H9 (cell line): ENCODE measurements around the gene AP1B1. TPM values are rescaled to one million over a fixed set of nuclear protein-coding genes. Genes with fewer than 3 reads are reported as not detected.

ENCODE experiments used
- DNase-seq: peaks from one replicate; pipeline ENCODE4 v3.0.0-alpha.2; 2017
- H2AFZ ChIP-seq: one replicate; pipeline ENCODE4 v1.6.1; 2013; ENCODE audit warnings: mild to moderate bottlenecking, low read length, control low read depth, moderate library complexity
- H2AK5ac ChIP-seq: 2 replicates; pipeline ENCODE4 v1.6.1; 2013; ENCODE audit warnings: low read length, control low read depth, mixed read lengths; ENCODE audit not compliant: insufficient read length
- H2BK120ac ChIP-seq: one replicate; pipeline ENCODE4 v1.6.1; 2013; ENCODE audit warnings: low read depth, mild to moderate bottlenecking, low read length, control low read depth, inconsistent platforms; ENCODE audit not compliant: poor library complexity, severe bottlenecking
- H2BK12ac ChIP-seq: 2 replicates; pipeline ENCODE4 v1.6.1; 2013; ENCODE audit warnings: low read length, control low read depth, mixed read lengths, low read depth; ENCODE audit not compliant: insufficient read length
- H2BK15ac ChIP-seq: 2 replicates; pipeline ENCODE4 v1.6.1; 2013; ENCODE audit warnings: low read depth, low read length, control low read depth
- H2BK20ac ChIP-seq: one replicate; pipeline ENCODE4 v1.6.1; 2013; ENCODE audit warnings: low read depth, mild to moderate bottlenecking, low read length, control low read depth, inconsistent platforms; ENCODE audit not compliant: poor library complexity, severe bottlenecking
- H2BK5ac ChIP-seq: 2 replicates; pipeline ENCODE4 v1.6.1; 2013; ENCODE audit warnings: low read length, control low read depth, mixed read lengths; ENCODE audit not compliant: insufficient read length
- H3K14ac ChIP-seq: 2 replicates; pipeline ENCODE4 v1.6.1; 2013; ENCODE audit warnings: low read length, control low read depth; ENCODE audit not compliant: insufficient read depth
- H3K18ac ChIP-seq: 2 replicates; pipeline ENCODE4 v1.6.1; 2013; ENCODE audit warnings: low read depth, mild to moderate bottlenecking, mixed read lengths, low read length, control low read depth; ENCODE audit not compliant: insufficient read length
- H3K23ac ChIP-seq: 2 replicates; pipeline ENCODE4 v1.6.1; 2013; ENCODE audit warnings: low read length, control low read depth, mixed read lengths, low read depth; ENCODE audit not compliant: insufficient read length
- H3K23me2 ChIP-seq: 2 replicates; pipeline ENCODE4 v1.6.1; 2013; ENCODE audit warnings: low read depth, mild to moderate bottlenecking, mixed read lengths, low read length, control low read depth; ENCODE audit not compliant: insufficient read length, poor library complexity, severe bottlenecking
- H3K27ac ChIP-seq: 2 replicates; pipeline ENCODE4 v1.5.1; 2013; ENCODE audit warnings: low read length, control low read depth, mixed read lengths, low read depth; ENCODE audit not compliant: insufficient read length
- H3K27me3 ChIP-seq: 2 replicates; pipeline ENCODE4 v1.6.1; 2013; ENCODE audit warnings: low read length, control low read depth, inconsistent platforms; ENCODE audit not compliant: insufficient read depth
- H3K4ac ChIP-seq: 2 replicates; pipeline ENCODE4 v1.6.1; 2013; ENCODE audit warnings: low read depth, mild to moderate bottlenecking, control low read depth, inconsistent platforms, low read length, moderate library complexity
- H3K4me1 ChIP-seq: 2 replicates; pipeline ENCODE4 v1.6.1; 2013; ENCODE audit warnings: low read length, control low read depth, inconsistent platforms; ENCODE audit not compliant: insufficient read depth
- H3K4me2 ChIP-seq: 2 replicates; pipeline ENCODE4 v1.6.1; 2013; ENCODE audit warnings: low read length, control low read depth, mixed read lengths; ENCODE audit not compliant: insufficient read length, insufficient read depth
- H3K56ac ChIP-seq: 2 replicates; pipeline ENCODE4 v1.6.1; 2013; ENCODE audit warnings: low read depth, mild to moderate bottlenecking, mixed read lengths, low read length, control low read depth; ENCODE audit not compliant: insufficient read length
- H3K79me1 ChIP-seq: 2 replicates; pipeline ENCODE4 v1.6.1; 2013; ENCODE audit warnings: low read depth, mild to moderate bottlenecking, moderate library complexity, low read length, control low read depth, inconsistent platforms; ENCODE audit not compliant: insufficient read depth, poor library complexity, severe bottlenecking
- H3K79me2 ChIP-seq: 2 replicates; pipeline ENCODE4 v1.6.1; 2013; ENCODE audit warnings: low read length, control low read depth, inconsistent platforms; ENCODE audit not compliant: insufficient read depth
- H3K9ac ChIP-seq: 2 replicates; pipeline ENCODE4 v1.6.1; 2013; ENCODE audit warnings: low read length, control low read depth, mixed read lengths; ENCODE audit not compliant: insufficient read length; ENCODE audit errors: extremely low read depth
- H3K9me3 ChIP-seq: one replicate; pipeline ENCODE4 v1.6.1; 2013; ENCODE audit warnings: low read depth, low read length, inconsistent platforms; ENCODE audit not compliant: control insufficient read depth
- H3T11ph ChIP-seq: one replicate; pipeline ENCODE4 v1.6.1; 2013; ENCODE audit warnings: mild to moderate bottlenecking, low read length, control low read depth, inconsistent platforms
- H4K20me1 ChIP-seq: one replicate; pipeline ENCODE4 v1.6.1; 2013; ENCODE audit not compliant: control insufficient read depth, insufficient read length, insufficient read depth
- H4K5ac ChIP-seq: 2 replicates; pipeline ENCODE4 v1.6.1; 2013; ENCODE audit warnings: low read depth, mild to moderate bottlenecking, mixed read lengths, low read length, control low read depth; ENCODE audit not compliant: insufficient read length
- H4K8ac ChIP-seq: replicated peaks from 2 replicates; pipeline ENCODE4 v1.6.1; 2013; ENCODE audit warnings: low read length, control low read depth, mixed read lengths, low read depth; ENCODE audit not compliant: insufficient read length
- H4K91ac ChIP-seq: 2 replicates; pipeline ENCODE4 v1.6.1; 2013; ENCODE audit warnings: low read depth, mild to moderate bottlenecking, moderate library complexity, mixed read lengths, low read length, control low read depth; ENCODE audit not compliant: insufficient read length
- H3K27ac Mint-ChIP-seq, 3 experiments: 2 replicates in 2 of 3; 3 replicates in 1 of 3; pipeline ENCODE4 v1.8.0; 2020 to 2021; ENCODE audit warnings: mixed read lengths in 3 of 3, mild to moderate bottlenecking in 1 of 3, moderate library complexity in 1 of 3
- H3K27me3 Mint-ChIP-seq: 2 replicates; pipeline ENCODE4 v1.8.0; 2021; ENCODE audit warnings: low read depth, mild to moderate bottlenecking, moderate library complexity, mixed read lengths
- H3K36me3 Mint-ChIP-seq, 3 experiments: 2 replicates in 2 of 3; 3 replicates in 1 of 3; pipeline ENCODE4 v1.8.0; 2020 to 2021; ENCODE audit warnings: low read depth in 3 of 3, mixed read lengths in 3 of 3; ENCODE audit not compliant: insufficient read depth in 1 of 3
- H3K4me1 Mint-ChIP-seq, 2 experiments: 2 replicates each; pipeline ENCODE4 v1.8.0; 2020; ENCODE audit warnings: mixed read lengths in 2 of 2
- H3K4me3 Mint-ChIP-seq, 2 experiments: 2 replicates in 1 of 2; 3 replicates in 1 of 2; pipeline ENCODE4 v1.8.0; 2020 to 2021; ENCODE audit warnings: mild to moderate bottlenecking in 2 of 2, mixed read lengths in 2 of 2, moderate library complexity in 1 of 2
- H3K9me3 Mint-ChIP-seq, 2 experiments: 2 replicates in 1 of 2; 3 replicates in 1 of 2; pipeline ENCODE4 v1.8.0; 2020; ENCODE audit warnings: mild to moderate bottlenecking in 2 of 2, mixed read lengths in 2 of 2, moderate library complexity in 1 of 2
- CTCF ChIP-seq: fragments of 200-600 bp; sonication (generic); conservative IDR thresholded peaks from 3 replicates; pipeline ENCODE4 v1.8.0; 2021; ENCODE audit warnings: antibody characterized with exemption, mild to moderate bottlenecking
- total RNA-seq: library from RNA; stranded (reverse); gene quantifications from 2 replicates; pipeline ENCODE4 v1.2.1, GENCODE V29; 2021

The AP1B1 gene
- total RNA-seq, 1 experiment from 2014 or later = 64.0 TPM

- peaks cover 0 to 10% (median 8%) of the 10 kb centered on the region in 3 experiments; a peak in 2 of 7 replicates for H3K36me3 Mint-ChIP-seq
- no peak for DNase-seq
- TF ChIP-seq CTCF = no peak
- Histone ChIP-seq H3K4ac (no peak overlapping the region), H3K27ac (no peak overlapping the region), H3K23me2 (no peaks in the 10 kb centered on the region), H2BK12ac (no peak overlapping the region), H2AFZ (no peak overlapping the region), H3K14ac (no peak overlapping the region), H2AK5ac (no peak overlapping the region), H3K23ac (no peak overlapping the region), H2BK20ac (no peak overlapping the region), H3K4me1 (no peaks in the 10 kb centered on the region), H4K8ac (no peak overlapping the region), H4K5ac (no peak overlapping the region), H3T11ph (no peak overlapping the region), H3K27me3 (no peaks in the 10 kb centered on the region), H4K20me1 (no peaks in the 10 kb centered on the region), H3K18ac (no peak overlapping the region), H3K56ac (no peak overlapping the region), H3K9ac (no peak overlapping the region), H3K9me3 (no peaks in the 10 kb centered on the region), H3K4me2 (no peak overlapping the region), H4K91ac (no peak overlapping the region), H3K79me2 (no peaks in the 10 kb centered on the region), H2BK15ac (no peak overlapping the region), H2BK120ac (no peak overlapping the region), H3K79me1 (no peaks in the 10 kb centered on the region), H2BK5ac (no peak overlapping the region)
- H3K9me3 Mint-ChIP-seq = no peaks in the 10 kb centered on the region
- H3K27me3 Mint-ChIP-seq = peaks cover 2% of the 10 kb centered on the region; the same call in 1 of the 2 replicates
- no peak overlapping the region for H3K4me3 Mint-ChIP-seq
- no peaks in the 10 kb centered on the region for H3K4me1 Mint-ChIP-seq
- H3K27ac Mint-ChIP-seq = no peak overlapping the region; a peak in 1 of 7 replicates
Observed at GRCh38 chr22:29323641-29324040, 64.7 kb downstream of the AP1B1 start.
